ENCODE results near the gene KANK4. TPM values are rescaled to one million over a fixed set of nuclear protein-coding genes. Genes with fewer than 3 reads are reported as not detected.

The KANK4 gene
- total RNA-seq, 4 donors from 2014 or later = 0.16 TPM; not detected in 3

DNA sequence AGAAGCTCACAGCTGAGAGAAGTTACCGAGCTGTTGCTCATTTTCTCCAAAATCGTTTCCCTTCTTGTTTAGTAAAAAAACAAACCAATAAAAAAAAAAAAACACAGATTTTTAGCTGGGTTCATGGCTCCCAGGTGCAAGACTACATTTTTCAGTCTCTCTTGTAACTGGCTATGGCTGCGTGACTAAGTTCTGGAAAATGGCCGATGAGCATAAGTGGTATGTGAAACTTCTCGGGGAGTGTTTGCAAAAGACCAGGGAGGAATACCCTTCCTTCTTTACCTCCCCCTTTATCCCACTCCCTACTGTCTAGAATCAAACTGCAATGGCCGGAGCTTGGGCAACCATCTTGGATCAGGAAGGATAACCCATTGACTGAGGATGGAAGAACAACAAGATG, 38.7 kb upstream of the KANK4 start:
- TF ChIP-seq, protein P1, sequence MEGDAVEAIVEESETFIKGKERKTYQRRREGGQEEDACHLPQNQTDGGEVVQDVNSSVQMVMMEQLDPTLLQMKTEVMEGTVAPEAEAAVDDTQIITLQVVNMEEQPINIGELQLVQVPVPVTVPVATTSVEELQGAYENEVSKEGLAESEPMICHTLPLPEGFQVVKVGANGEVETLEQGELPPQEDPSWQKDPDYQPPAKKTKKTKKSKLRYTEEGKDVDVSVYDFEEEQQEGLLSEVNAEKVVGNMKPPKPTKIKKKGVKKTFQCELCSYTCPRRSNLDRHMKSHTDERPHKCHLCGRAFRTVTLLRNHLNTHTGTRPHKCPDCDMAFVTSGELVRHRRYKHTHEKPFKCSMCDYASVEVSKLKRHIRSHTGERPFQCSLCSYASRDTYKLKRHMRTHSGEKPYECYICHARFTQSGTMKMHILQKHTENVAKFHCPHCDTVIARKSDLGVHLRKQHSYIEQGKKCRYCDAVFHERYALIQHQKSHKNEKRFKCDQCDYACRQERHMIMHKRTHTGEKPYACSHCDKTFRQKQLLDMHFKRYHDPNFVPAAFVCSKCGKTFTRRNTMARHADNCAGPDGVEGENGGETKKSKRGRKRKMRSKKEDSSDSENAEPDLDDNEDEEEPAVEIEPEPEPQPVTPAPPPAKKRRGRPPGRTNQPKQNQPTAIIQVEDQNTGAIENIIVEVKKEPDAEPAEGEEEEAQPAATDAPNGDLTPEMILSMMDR (IDR thresholded peaks at IDR 0.05 in 4 of 5, conservative IDR thresholded peaks at IDR 0.05 in 1 of 5) = no peak
- DNase-seq (no peak), ATAC-seq (no peak)
- Histone ChIP-seq H3K4me1 (peaks cover 0 to 9% of the 10 kb centered on the region in 2 donors), H3K4me3 (no peak overlapping the region), H3K36me3 (no peaks in the 10 kb centered on the region), H3K27ac (no peak overlapping the region), H3K9me3 (no peaks in the 10 kb centered on the region), H3K27me3 (no peaks in the 10 kb centered on the region)
- in situ Hi-C loops (cut with MboI; ENCODE audit: low sequenced_read_pairs in 4 of 4) = no loop called here
- intact Hi-C loops (cut with DNase I; ENCODE audit: low total_unique reads) = no loop called here

DNA sequence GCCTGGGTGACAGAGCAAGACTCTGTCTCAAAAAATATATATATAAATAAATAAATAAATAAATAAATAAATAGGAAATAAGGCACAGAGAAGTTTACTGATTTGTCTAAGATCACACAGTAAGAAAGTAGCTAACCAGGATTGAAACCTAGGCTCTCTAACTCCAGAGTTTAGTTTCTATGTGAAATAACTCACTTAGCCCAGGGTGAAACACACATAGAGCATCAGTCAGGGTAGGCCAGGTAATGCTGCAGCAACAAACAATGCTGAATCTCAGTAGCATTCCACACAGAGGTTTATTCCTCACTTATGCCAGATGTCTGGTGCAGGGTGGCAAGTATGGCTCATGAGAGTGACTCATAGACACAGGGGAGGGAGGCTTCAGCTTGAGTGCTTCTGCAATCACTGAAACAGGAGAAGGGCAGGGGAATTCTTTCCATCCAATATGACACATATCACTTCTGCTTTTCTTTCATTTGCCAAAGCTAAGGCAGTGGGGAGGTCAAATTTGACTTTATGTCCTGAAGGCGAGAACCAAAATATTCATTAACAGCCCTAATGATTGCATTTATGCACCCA, 37.1 kb upstream of the KANK4 start:
- peak overlapping the region in 1 of 4 donors; percentile 71 for H3K27ac ChIP-seq
- no peak for TF ChIP-seq POLR2A (IDR thresholded peaks at IDR 0.05)
- TF ChIP-seq, protein P1 (IDR thresholded peaks at IDR 0.05 in 4 of 5, conservative IDR thresholded peaks at IDR 0.05 in 1 of 5) = no peak
- no peaks in the 10 kb centered on the region for H3K9me3 ChIP-seq
- peak; percentile 41 to 52 for DNase-seq
- peak; percentile 91 to 93 for ATAC-seq
- H3K27me3 ChIP-seq = no peaks in the 10 kb centered on the region
- in situ Hi-C loops (cut with MboI; ENCODE audit: low sequenced_read_pairs in 4 of 4) (no loop called here), intact Hi-C loops (cut with DNase I; ENCODE audit: low total_unique reads) (no loop called here)
- H3K4me3 ChIP-seq = no peak overlapping the region
- peaks cover 0 to 9% of the 10 kb centered on the region in 2 donors for H3K4me1 ChIP-seq
- no peaks in the 10 kb centered on the region for H3K36me3 ChIP-seq

DNA sequence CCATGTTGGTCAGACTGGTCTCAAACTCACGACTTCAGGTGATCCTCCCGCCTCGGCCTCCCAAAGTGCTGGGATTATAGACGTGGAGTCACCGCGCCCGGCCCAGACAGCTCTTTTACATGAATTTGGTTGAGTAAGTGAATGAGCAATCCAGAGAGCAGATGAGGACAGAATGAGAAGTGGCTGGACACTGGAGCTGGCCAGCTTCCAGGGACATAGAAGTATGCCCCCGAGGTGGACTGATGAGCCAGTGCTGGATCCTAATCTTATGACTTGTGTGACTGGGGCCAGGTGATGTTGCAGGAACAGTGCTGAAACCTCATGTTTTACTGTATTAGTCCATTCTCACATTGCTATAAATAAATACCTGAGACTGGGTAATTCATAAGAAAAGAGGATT, 35.9 kb upstream of the KANK4 start:
- DNase-seq = peak; percentile 58 to 74
- H3K36me3 ChIP-seq = no peaks in the 10 kb centered on the region
- TF ChIP-seq, protein P1 (IDR thresholded peaks at IDR 0.05 in 4 of 5, conservative IDR thresholded peaks at IDR 0.05 in 1 of 5) = no peak
- no peak for TF ChIP-seq POLR2A (IDR thresholded peaks at IDR 0.05)
- intact Hi-C loops (cut with DNase I; ENCODE audit: low total_unique reads) (no loop called here), in situ Hi-C loops (cut with MboI; ENCODE audit: low sequenced_read_pairs in 4 of 4) (no loop called here)
- H3K4me1 ChIP-seq = peaks cover 0 to 9% of the 10 kb centered on the region in 2 donors
- peak overlapping the region in 2 of 4 donors; percentile 27 to 71 for H3K27ac ChIP-seq
- no peak overlapping the region for H3K4me3 ChIP-seq
- no peaks in the 10 kb centered on the region for H3K27me3 ChIP-seq
- no peaks in the 10 kb centered on the region for H3K9me3 ChIP-seq
- peak; percentile 83 to 92 for ATAC-seq

DNA sequence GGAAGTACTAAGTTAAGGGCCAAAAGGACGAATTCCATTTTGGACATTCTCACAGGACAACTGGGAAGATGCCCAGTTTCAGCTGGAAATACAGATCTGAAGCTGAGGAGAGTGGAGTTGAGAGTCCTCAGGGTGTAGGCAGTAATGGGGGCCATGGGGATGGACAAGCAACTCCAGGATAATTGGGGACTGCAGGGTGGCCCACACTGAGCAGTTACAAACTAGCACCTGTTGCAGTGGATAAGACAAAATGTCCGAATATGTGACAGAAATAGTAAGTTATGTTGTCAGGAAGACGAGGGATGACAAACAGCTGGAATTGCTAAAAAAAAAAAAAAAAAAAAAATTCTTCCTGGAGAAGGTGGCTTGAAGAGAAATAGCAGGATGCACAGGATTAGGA, 34.6 kb upstream of the KANK4 start:
- in situ Hi-C loops (cut with MboI; ENCODE audit: low sequenced_read_pairs in 4 of 4) = no loop called here
- TF ChIP-seq POLR2A (IDR thresholded peaks at IDR 0.05) = no peak
- TF ChIP-seq, protein P1 (IDR thresholded peaks at IDR 0.05 in 4 of 5, conservative IDR thresholded peaks at IDR 0.05 in 1 of 5) = no peak

DNA sequence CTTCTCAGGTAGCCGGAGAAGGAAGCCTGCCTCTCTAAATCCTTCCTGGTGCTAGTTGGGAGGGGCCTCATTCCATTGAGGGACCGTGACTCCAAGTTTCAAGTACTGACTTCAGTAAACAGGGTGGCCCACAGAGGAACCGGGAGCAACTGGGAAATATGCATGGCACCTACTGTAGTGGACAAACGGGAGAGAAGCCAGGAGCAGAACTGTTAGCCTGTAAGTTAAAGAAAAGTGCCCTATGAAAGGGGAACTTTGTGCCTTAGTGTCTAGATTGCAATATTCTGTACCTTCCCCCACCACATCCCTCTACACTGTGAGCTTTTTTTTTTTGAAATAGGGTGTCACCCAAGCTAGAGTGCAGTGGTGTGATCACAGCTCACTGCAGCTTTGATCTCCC, 33.2 kb upstream of the KANK4 start:
- intact Hi-C loops (cut with DNase I; ENCODE audit: low total_unique reads) (no loop called here), in situ Hi-C loops (cut with MboI; ENCODE audit: low sequenced_read_pairs in 4 of 4) (no loop called here)
- TF ChIP-seq, protein P1 (IDR thresholded peaks at IDR 0.05 in 4 of 5, conservative IDR thresholded peaks at IDR 0.05 in 1 of 5) = no peak
- TF ChIP-seq POLR2A (IDR thresholded peaks at IDR 0.05) = no peak
- ATAC-seq = no peak
- Histone ChIP-seq H3K4me1 (peaks cover 0 to 9% of the 10 kb centered on the region in 2 donors), H3K27ac (no peak overlapping the region), H3K4me3 (no peak overlapping the region), H3K27me3 (no peaks in the 10 kb centered on the region), H3K36me3 (no peaks in the 10 kb centered on the region), H3K9me3 (no peaks in the 10 kb centered on the region)
- DNase-seq = no peak

More for the DNA sequence above, 34.6 kb upstream of the KANK4 start:
- H3K36me3 ChIP-seq = no peaks in the 10 kb centered on the region
- no peak for DNase-seq
- no peaks in the 10 kb centered on the region for H3K27me3 ChIP-seq
- no peak overlapping the region for H3K4me3 ChIP-seq
- peaks cover 0 to 9% of the 10 kb centered on the region in 2 donors for H3K4me1 ChIP-seq
- no peaks in the 10 kb centered on the region for H3K9me3 ChIP-seq
- intact Hi-C loops (cut with DNase I; ENCODE audit: low total_unique reads) = no loop called here
- no peak overlapping the region for H3K27ac ChIP-seq
- ATAC-seq = no peak

All from gastrocnemius medialis (tissue), 4 donors.